Breast epithelium (tissue), 3 donors: ENCODE results near the gene IKBKG.

ENCODE experiments used
- POLR2A ChIP-seq: fragments of 450-650 bp; IDR thresholded peaks from one replicate; pipeline ENCODE4 v1.6.1; 2016; ENCODE audit warnings: antibody characterized with exemption, mild to moderate bottlenecking, moderate library complexity
- TF ChIP-seq, protein P1 (sequence below), 3 donors: fragments of 450-650 bp; IDR thresholded peaks; one replicate each; pipeline ENCODE4 v1.5.1; 2016 to 2017; ENCODE audit warnings: antibody characterized with exemption in 3 of 3, mild to moderate bottlenecking in 3 of 3, moderate library complexity in 3 of 3

DNA sequence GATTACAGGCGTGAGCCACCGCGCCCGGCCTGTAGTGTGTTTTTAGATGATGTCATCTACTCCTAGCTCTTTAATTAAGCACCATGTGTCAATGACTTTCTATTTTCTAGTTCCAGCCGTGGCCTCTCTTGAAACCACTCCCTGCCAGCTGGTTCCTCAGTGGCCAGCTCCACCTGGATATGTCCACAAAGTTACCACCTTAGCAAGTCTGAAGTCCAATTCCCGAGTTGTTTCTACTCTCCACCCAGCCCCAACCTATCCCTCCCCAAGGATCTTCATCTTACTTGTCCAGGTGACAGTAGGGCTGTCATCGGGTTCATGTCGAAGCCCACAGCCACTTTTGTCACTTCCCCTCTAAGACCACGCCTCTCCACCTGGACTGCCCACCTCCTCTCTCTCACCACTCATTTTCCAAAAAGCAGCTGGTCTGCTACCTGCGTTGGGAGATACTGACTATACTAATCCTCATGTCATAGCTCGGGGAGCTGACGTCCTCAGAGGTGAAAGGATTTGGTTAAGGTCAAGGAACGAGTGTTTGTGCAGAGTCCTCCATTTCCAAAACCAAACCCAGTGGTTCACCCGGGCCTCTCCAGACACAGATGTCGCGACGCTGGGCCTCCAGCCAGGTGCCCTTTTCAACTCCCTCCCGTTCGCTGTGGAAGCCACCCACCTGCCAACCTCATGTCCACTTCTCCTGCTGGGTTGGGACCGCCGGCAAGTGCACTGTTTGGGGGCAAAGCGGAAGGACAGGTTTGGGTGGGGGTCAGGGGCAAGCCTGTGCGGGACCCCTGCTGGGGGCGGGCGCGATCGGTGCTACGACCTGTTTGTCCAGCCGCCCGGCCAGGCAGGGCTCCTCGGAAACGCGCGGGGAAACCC lies 32.1 kb upstream of the IKBKG start:
- TF ChIP-seq POLR2A, result no peak
- TF ChIP-seq, protein P1, sequence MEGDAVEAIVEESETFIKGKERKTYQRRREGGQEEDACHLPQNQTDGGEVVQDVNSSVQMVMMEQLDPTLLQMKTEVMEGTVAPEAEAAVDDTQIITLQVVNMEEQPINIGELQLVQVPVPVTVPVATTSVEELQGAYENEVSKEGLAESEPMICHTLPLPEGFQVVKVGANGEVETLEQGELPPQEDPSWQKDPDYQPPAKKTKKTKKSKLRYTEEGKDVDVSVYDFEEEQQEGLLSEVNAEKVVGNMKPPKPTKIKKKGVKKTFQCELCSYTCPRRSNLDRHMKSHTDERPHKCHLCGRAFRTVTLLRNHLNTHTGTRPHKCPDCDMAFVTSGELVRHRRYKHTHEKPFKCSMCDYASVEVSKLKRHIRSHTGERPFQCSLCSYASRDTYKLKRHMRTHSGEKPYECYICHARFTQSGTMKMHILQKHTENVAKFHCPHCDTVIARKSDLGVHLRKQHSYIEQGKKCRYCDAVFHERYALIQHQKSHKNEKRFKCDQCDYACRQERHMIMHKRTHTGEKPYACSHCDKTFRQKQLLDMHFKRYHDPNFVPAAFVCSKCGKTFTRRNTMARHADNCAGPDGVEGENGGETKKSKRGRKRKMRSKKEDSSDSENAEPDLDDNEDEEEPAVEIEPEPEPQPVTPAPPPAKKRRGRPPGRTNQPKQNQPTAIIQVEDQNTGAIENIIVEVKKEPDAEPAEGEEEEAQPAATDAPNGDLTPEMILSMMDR (IDR thresholded peaks at IDR 0.05), result no peak
